K562 (cell line): Measurements from ENCODE around the gene ZKSCAN4. TPM values are rescaled to one million over a fixed set of nuclear protein-coding genes. Genes with fewer than 3 reads are reported as not detected.
A peak's percentile ranks its signal among the peaks of the same experiment; 100 is the strongest.

Source experiments
- ATAC-seq: fragments of 200-7000 bp; cut with Tn5 transposase; 3 replicates; pipeline ENCODE4 v1.9.1; 2020; ENCODE audit warnings: moderate library complexity
- BruUV-seq: library from RNA; stranded (reverse); fragments of 400-500 nt; replicated peaks from 2 replicates; lab custom pipeline; 2021; lab: Mats Ljungman, UMichigan
- CTCF ChIA-PET: fragments of 300-600 bp; formaldehyde crosslinking; extraction: SDS; loops from one replicate; lab custom pipeline; 2021; ENCODE audit warnings: low intra/inter-chr PET ratio; lab: Yijun Ruan, JAX
- POLR2A ChIA-PET: fragments of 300-600, 350-650 bp; sonication (Branson Sonifier 250); formaldehyde crosslinking; extraction: SDS; loops from one replicate; lab custom pipeline; 2021; ENCODE audit warnings: antibody characterized with exemption, inconsistent platforms; lab: Yijun Ruan, JAX
- DNase-seq, 4 experiments: peaks; one replicate each; pipeline versions ENCODE4 v3.0.0 to v3.0.0-alpha.2; 2011 to 2018; ENCODE audit warnings: low spot score in 3 of 4, mixed read lengths in 3 of 4; ENCODE audit errors: extremely low read depth in 1 of 4
- FAIRE-seq: peaks from 2 replicates; lab custom pipeline; 2011; peaks lifted over from hg19 to GRCh38; lab: Jason Lieb, UNC
- H2AFZ ChIP-seq: 2 replicates; pipeline ENCODE4 v1.6.0; 2011; ENCODE audit warnings: low read depth, low read length, control low read depth, inconsistent platforms
- H3K27ac ChIP-seq: fragments of 200-600 bp; 3 replicates; pipeline ENCODE4 v1.8.0; 2011; ENCODE audit warnings: low read depth, mild to moderate bottlenecking, control low read depth, inconsistent platforms, low read length, moderate library complexity, mixed read lengths; ENCODE audit errors: extremely low read depth
- H3K27me3 ChIP-seq, 2 experiments: fragments of 300-600 bp in 1 of 2; 2 replicates in 1 of 2; 3 replicates in 1 of 2; pipeline versions ENCODE4 v1.6.0 to v1.8.0; 2011; ENCODE audit warnings: inconsistent platforms in 2 of 2, low read length in 2 of 2, mild to moderate bottlenecking in 1 of 2, mixed read lengths in 1 of 2, moderate library complexity in 1 of 2; ENCODE audit not compliant: control insufficient read depth in 2 of 2, insufficient read depth in 2 of 2
- H3K36me3 ChIP-seq: fragments of 300-600 bp; 3 replicates; pipeline ENCODE4 v1.8.0; 2011; ENCODE audit warnings: mild to moderate bottlenecking, low read length, inconsistent platforms; ENCODE audit not compliant: control insufficient read depth, insufficient read depth
- H3K4me1 ChIP-seq, 2 experiments: fragments of 200-600 bp in 1 of 2; replicated peaks in 1 of 2; 2 replicates in 1 of 2; 3 replicates in 1 of 2; pipeline versions ENCODE4 v1.5.1 to v1.8.0; 2011; ENCODE audit warnings: inconsistent platforms in 2 of 2, low read length in 2 of 2, mild to moderate bottlenecking in 1 of 2, mixed read lengths in 1 of 2, moderate library complexity in 1 of 2; ENCODE audit not compliant: control insufficient read depth in 2 of 2, insufficient read depth in 2 of 2
- H3K4me2 ChIP-seq: 2 replicates; pipeline ENCODE4 v1.6.1; 2011; ENCODE audit warnings: low read length, control low read depth, inconsistent platforms, mixed read lengths; ENCODE audit not compliant: insufficient read depth
- H3K4me3 ChIP-seq: fragments of 200-600 bp; sonication (generic), shearing (Covaris generic); 2 replicates; pipeline ENCODE4 v1.5.1; 2016; ENCODE audit warnings: control low read depth, inconsistent platforms
- H3K79me2 ChIP-seq: fragments of 200-600 bp; 3 replicates; pipeline ENCODE4 v1.8.0; 2011; ENCODE audit warnings: low read length, inconsistent platforms; ENCODE audit not compliant: control insufficient read depth, insufficient read depth
- H3K9ac ChIP-seq, 2 experiments: 2 replicates each; pipeline versions ENCODE4 v1.6.0 to v1.6.1; 2011; ENCODE audit warnings: low read depth in 2 of 2, low read length in 2 of 2, control low read depth in 1 of 2, inconsistent platforms in 1 of 2, mild to moderate bottlenecking in 1 of 2, mixed read lengths in 1 of 2; ENCODE audit not compliant: insufficient read depth in 1 of 2
- H3K9me1 ChIP-seq: one replicate; pipeline ENCODE4 v1.6.0; 2011; ENCODE audit warnings: inconsistent platforms, mild to moderate bottlenecking, low read length, moderate library complexity; ENCODE audit not compliant: control insufficient read depth, insufficient read depth
- H3K9me3 ChIP-seq: replicated peaks from 2 replicates; pipeline ENCODE4 v1.5.1; 2011; ENCODE audit warnings: low read depth, low read length, inconsistent platforms; ENCODE audit not compliant: control insufficient read depth, insufficient read depth
- H4K20me1 ChIP-seq: replicated peaks from 2 replicates; pipeline ENCODE4 v1.6.1; 2011; ENCODE audit warnings: low read length, inconsistent platforms, mixed read lengths; ENCODE audit not compliant: control insufficient read depth, insufficient read depth
- E4F1 ChIP-seq: fragments of 250-450 bp; sonication (Bioruptor Pico); IDR thresholded peaks from 2 replicates; pipeline ENCODE4 v1.5.0; 2021; ENCODE audit warnings: mild to moderate bottlenecking, borderline replicate concordance
- ELF4 ChIP-seq: fragments of 450-650 bp; formaldehyde crosslinking; IDR thresholded peaks from 2 replicates; pipeline ENCODE4 v1.4.0; 2022; ENCODE audit warnings: missing genetic modification characterization
- FOXP1 ChIP-seq: sonication (generic); formaldehyde crosslinking; IDR thresholded peaks from 2 replicates; pipeline ENCODE4 v1.8.0; 2022; ENCODE audit warnings: mild to moderate bottlenecking, missing genetic modification reagents
- HNRNPLL ChIP-seq: fragments of 200-400 bp; formaldehyde crosslinking; IDR thresholded peaks from 2 replicates; pipeline ENCODE4 v1.6.1; 2017; ENCODE audit warnings: low read length, low read depth, mild to moderate bottlenecking; ENCODE audit not compliant: poor library complexity, severe bottlenecking
- MIER1 ChIP-seq: fragments of 450-650 bp; IDR thresholded peaks from 2 replicates; pipeline ENCODE4 v1.6.1; 2016; ENCODE audit warnings: antibody characterized with exemption, mild to moderate bottlenecking, low read depth
- MTA1 ChIP-seq: fragments of 450-650 bp; IDR thresholded peaks from 2 replicates; pipeline ENCODE4 v1.6.1; 2017; ENCODE audit warnings: borderline replicate concordance
- NCOA1 ChIP-seq: fragments of 450-650 bp; IDR thresholded peaks from 2 replicates; pipeline ENCODE4 v1.6.1; 2016; ENCODE audit warnings: low read depth
- NR2C1 ChIP-seq, 2 experiments: fragments of 450-650 bp; IDR thresholded peaks; 2 replicates each; pipeline ENCODE4 v1.6.1; 2017; ENCODE audit warnings: mild to moderate bottlenecking in 2 of 2, antibody characterized with exemption in 1 of 2, inconsistent platforms in 1 of 2, missing compliant biosample characterization in 1 of 2, missing genetic modification characterization in 1 of 2
- POLR2H ChIP-seq: IDR thresholded peaks from 2 replicates; pipeline ENCODE4 v1.6.1; 2016; ENCODE audit warnings: missing genetic modification characterization, low read depth, mild to moderate bottlenecking, control low read depth, missing compliant biosample characterization, moderate library complexity
- PYGO2 ChIP-seq: fragments of 450-650 bp; IDR thresholded peaks from 2 replicates; pipeline ENCODE4 v1.6.1; 2016; ENCODE audit warnings: mild to moderate bottlenecking, missing genetic modification characterization, moderate library complexity, missing compliant biosample characterization
- SMARCB1 ChIP-seq: IDR thresholded peaks from 2 replicates; pipeline ENCODE4 v1.6.1; 2011; ENCODE audit warnings: improper control_type of control experiment, low read depth; ENCODE audit not compliant: insufficient read length
- SMARCE1 ChIP-seq: fragments of 450-650 bp; IDR thresholded peaks from 2 replicates; pipeline ENCODE4 v1.7.1; 2016; ENCODE audit warnings: mild to moderate bottlenecking
- TFAM ChIP-seq: fragments of 250-450 bp; sonication (Bioruptor Pico); conservative IDR thresholded peaks from 2 replicates; pipeline ENCODE4 v1.5.0; 2021; ENCODE audit warnings: mild to moderate bottlenecking, moderate library complexity
- ZNF518B ChIP-seq: fragments of 250-450 bp; sonication (Bioruptor Pico); IDR thresholded peaks from 2 replicates; pipeline ENCODE4 v1.5.0; 2021; ENCODE audit warnings: mild to moderate bottlenecking, moderate library complexity
- ZNF586 ChIP-seq: fragments of 450-650 bp; formaldehyde crosslinking; conservative IDR thresholded peaks from 2 replicates; pipeline ENCODE4 v1.4.0; 2020; ENCODE audit warnings: mild to moderate bottlenecking, moderate library complexity
- ZNF76 ChIP-seq: fragments of 250-450 bp; sonication (Bioruptor Pico); IDR thresholded peaks from 2 replicates; pipeline ENCODE4 v1.4.0; 2020; ENCODE audit warnings: mild to moderate bottlenecking, moderate library complexity, borderline replicate concordance
- ZNF764 ChIP-seq: fragments of 250-450 bp; sonication (Bioruptor Pico); IDR thresholded peaks from 2 replicates; pipeline ENCODE4 v1.4.0; 2020; ENCODE audit warnings: low read depth, mild to moderate bottlenecking, moderate library complexity
- ZNF79 ChIP-seq: fragments of 250-450 bp; sonication (Bioruptor Pico); IDR thresholded peaks from 2 replicates; pipeline ENCODE4 v1.4.0; 2020; ENCODE audit warnings: low read depth, mild to moderate bottlenecking, moderate library complexity
- WGBS: fragments of 100-300 bp; shearing (Covaris generic); methylation state at CpG from one replicate; pipeline ENCODE4 v1.1.6; 2016; ENCODE audit warnings: low coverage, mixed read lengths; ENCODE audit not compliant: insufficient coverage; ENCODE audit errors: missing lambda C conversion rate; 5-methylcytosine and 5-hydroxymethylcytosine counted together
- in situ Hi-C: fragments of 300-500 bp; cut with MboI; formaldehyde crosslinking; loops from 4 replicates; pipeline ENCODE4 v1.15.0; 2018; ENCODE audit warnings: inconsistent platforms, mixed read lengths
- intact Hi-C: fragments of 100-400 bp; cut with micrococcal nuclease; formaldehyde crosslinking; loops from 2 replicates; pipeline ENCODE4 v1.14.2; 2022
- polyA plus RNA-seq, 8 experiments: library from polyadenylated mRNA; depleted of rRNA in 4 of 8; stranded (reverse) in 5 of 8; unstranded in 3 of 8; fragments of >200 nt; fragmentation: Nextera tagmentation in 2 of 8; fragmentation: Illumina TruSeq in 1 of 8; extraction: Ambion mirVana in 2 of 8; extraction: Trizol in 1 of 8; gene quantifications; 2 replicates each; pipeline versions ENCODE4 v1.2.1 to v1.2.3, GENCODE V29; 2011 to 2014; ENCODE audit warnings: inconsistent platforms in 1 of 8, missing spikeins in 1 of 8
- total RNA-seq, 7 experiments: library from RNA; depleted of rRNA in 6 of 7; stranded (reverse); fragments of >200 nt in 6 of 7; fragmentation: Illumina TruSeq in 2 of 7; extraction: Trizol in 2 of 7; gene quantifications; 2 replicates each; pipeline versions ENCODE4 v1.2.1 to v1.2.3, GENCODE V29; 2011 to 2021; ENCODE audit warnings: low replicate concordance in 1 of 7

ZKSCAN4 gene
- total and polyA plus RNA-seq, 9 of the 15 experiments (the other 6 are each of a cell fraction or from before 2014, with no cell fraction given), result 1.2 to 5.3 (median 4.7) TPM

GRCh38 chr6:28264834-28265401, 12.8 kb upstream of the ZKSCAN4 start:
- no peaks in the 10 kb centered on the region for H3K9me1 ChIP-seq
- ChIA-PET POLR2A (interaction anchor here (0.5 to 0.6 kb wide), 2 partner anchors 369 to 589 kb away, joined by 3 read pairs; no protein-coding TSS in a partner anchor), CTCF (no interaction called here)
- DNase-seq (peak in 3 of 4 experiments; percentile 21 to 42 (median 27)), FAIRE-seq (no peak), ATAC-seq (no peak)
- H3K4me1 ChIP-seq, result peaks cover 7 to 26% of the 10 kb centered on the region in 2 experiments
- H3K27ac ChIP-seq, result no peak overlapping the region
- in situ Hi-C loops (no loop called here), intact Hi-C loops (loop anchor here (5.0 kb wide), 2 partner anchors 87 to 128 kb away; no protein-coding TSS in a partner anchor)
- BruUV-seq, result no TSS peak
- WGBS, result 4% methylated on average over 4 of the region's 4 CpGs
- H3K4me3 ChIP-seq, result no peak overlapping the region
- no peak overlapping the region for H3K4me2 ChIP-seq
- no peaks in the 10 kb centered on the region for H3K36me3 ChIP-seq
- H3K27me3 ChIP-seq, result no peaks in the 10 kb centered on the region
- H4K20me1 ChIP-seq, result no peaks in the 10 kb centered on the region
- peaks cover 26% of the 10 kb centered on the region for H3K79me2 ChIP-seq
- no peak overlapping the region for H3K9ac ChIP-seq
- H3K9me3 ChIP-seq, result no peaks in the 10 kb centered on the region; the same call in 1 of the 2 replicates
- no peak overlapping the region for H2AFZ ChIP-seq
- TF ChIP-seq ZNF518B (CRISPR knock-in tag) (no peak), ZNF76 (CRISPR knock-in tag) (no peak), POLR2H (no peak), MTA1 (peak; percentile 86; the same call in 1 of the 2 replicates), PYGO2 (0 out of 2 replicates have a peak, but pooled peaks have one; percentile 28), E4F1 (CRISPR knock-in tag) (no peak), SMARCE1 (peak; percentile 96), TFAM (CRISPR knock-in tag) (no peak), HNRNPLL (no peak), ZNF764 (CRISPR knock-in tag) (no peak), MIER1 (no peak), ZNF79 (CRISPR knock-in tag) (no peak), NR2C1 (IDR thresholded peaks at IDR 0.05) (no peak), NR2C1 (tag; IDR thresholded peaks at IDR 0.05) (no peak), SMARCB1 (peak; percentile 73), ELF4 (CRISPR knock-in tag) (no peak), ZNF586 (no peak), FOXP1 (CRISPR knock-in tag) (no peak), NCOA1 (no peak)
